Measurements from ENCODE around the gene KRT80.

KRT80 gene

GRCh38 chr12:52227606-52228166, 35.9 kb upstream of the KRT80 start:
- no peak overlapping the region for H3K4me3 ChIP-seq (replicated peaks; ENCODE audit: low read depth, low read length)
- no peak for DNase-seq (ENCODE audit: low read depth)
- TF ChIP-seq CTCF (IDR thresholded peaks at IDR 0.05; ENCODE audit: low read length, missing control alignments), result no peak

- DNase-seq (ENCODE audit: low read depth), result peak; percentile 55
- no peak for TF ChIP-seq CTCF (IDR thresholded peaks at IDR 0.05; ENCODE audit: low read length, missing control alignments)
- H3K4me3 ChIP-seq (replicated peaks; ENCODE audit: low read depth, low read length), result no peak overlapping the region
Observed at GRCh38 chr12:52226446-52226845, 34.6 kb upstream of the KRT80 start.

- TF ChIP-seq CTCF (IDR thresholded peaks at IDR 0.05; ENCODE audit: low read length, missing control alignments), result no peak
- H3K4me3 ChIP-seq (replicated peaks; ENCODE audit: low read depth, low read length), result no peak overlapping the region
- no peak for DNase-seq (ENCODE audit: low read depth)
Observed at GRCh38 chr12:52225752-52226151, 33.9 kb upstream of the KRT80 start.

- peak; percentile 69 for DNase-seq (ENCODE audit: low read depth)
- no peak for TF ChIP-seq CTCF (IDR thresholded peaks at IDR 0.05; ENCODE audit: low read length, missing control alignments)
- H3K4me3 ChIP-seq (replicated peaks; ENCODE audit: low read depth, low read length), result no peak overlapping the region
Observed at GRCh38 chr12:52224151-52224550, 32.3 kb upstream of the KRT80 start.

- H3K4me3 ChIP-seq (replicated peaks; ENCODE audit: low read depth, low read length), result no peak overlapping the region
- TF ChIP-seq CTCF (IDR thresholded peaks at IDR 0.05; ENCODE audit: low read length, missing control alignments), result no peak
- no peak for DNase-seq (ENCODE audit: low read depth)
Observed at GRCh38 chr12:52223406-52224039, 31.7 kb upstream of the KRT80 start.

- DNase-seq (ENCODE audit: low read depth), result no peak
- no peak overlapping the region for H3K4me3 ChIP-seq (replicated peaks; ENCODE audit: low read depth, low read length)
- TF ChIP-seq CTCF (IDR thresholded peaks at IDR 0.05; ENCODE audit: low read length, missing control alignments), result no peak
Observed at GRCh38 chr12:52222692-52223091, 30.9 kb upstream of the KRT80 start.

- H3K4me3 ChIP-seq (replicated peaks; ENCODE audit: low read depth, low read length), result no peak overlapping the region
- no peak for DNase-seq (ENCODE audit: low read depth)
- peak; percentile 50 for TF ChIP-seq CTCF (IDR thresholded peaks at IDR 0.05; ENCODE audit: low read length, missing control alignments)
Observed at GRCh38 chr12:52221912-52222457, 30.2 kb upstream of the KRT80 start.
